IMR-90 (cell line): ENCODE results near the gene NTNG2. TPM values are rescaled to one million over a fixed set of nuclear protein-coding genes. Genes with fewer than 3 reads are reported as not detected.

ENCODE experiments used
- ATAC-seq: fragments of 200-7000 bp; cut with Tn5 transposase; 2 replicates; pipeline ENCODE4 v1.9.1; 2020; ENCODE audit warnings: low read depth, mild to moderate bottlenecking, moderate library complexity
- BruUV-seq: library from RNA; stranded (reverse); fragments of 400-500 nt; replicated peaks from 2 replicates; lab custom pipeline; 2021; lab: Mats Ljungman, UMichigan
- CTCF ChIA-PET: fragments of 300-600 bp; formaldehyde crosslinking; extraction: SDS; loops from one replicate; lab custom pipeline; 2021; ENCODE audit warnings: antibody characterized with exemption; lab: Yijun Ruan, JAX
- POLR2A ChIA-PET: fragments of 300-600 bp; sonication (Branson Sonifier 250); formaldehyde crosslinking; loops from one replicate; lab custom pipeline; 2022; ENCODE audit warnings: antibody characterized with exemption; ENCODE audit not compliant: unreplicated experiment; lab: Charles Lee
- DNase-seq: peaks from one replicate; pipeline ENCODE4 v3.0.0; 2013
- H2AFZ ChIP-seq: replicated peaks from 2 replicates; pipeline ENCODE3; 2013; ENCODE audit warnings: low read length, mild to moderate bottlenecking; ENCODE audit not compliant: poor library complexity
- H2AK5ac ChIP-seq: 2 replicates; pipeline ENCODE4 v1.6.1; 2013; ENCODE audit warnings: low read depth, low read length, inconsistent platforms
- H2AK9ac ChIP-seq: replicated peaks from 2 replicates; pipeline ENCODE3; 2013; ENCODE audit warnings: mild to moderate bottlenecking, low read depth, low read length, moderate library complexity; ENCODE audit not compliant: poor library complexity
- H2BK120ac ChIP-seq: 2 replicates; pipeline ENCODE4 v1.6.1; 2013; ENCODE audit warnings: low read depth, low read length, inconsistent platforms
- H2BK15ac ChIP-seq: 3 replicates; pipeline ENCODE4 v1.6.1; 2013; ENCODE audit warnings: low read depth, low read length, inconsistent platforms
- H2BK20ac ChIP-seq: 2 replicates; pipeline ENCODE4 v1.6.1; 2013; ENCODE audit warnings: low read depth, mild to moderate bottlenecking, inconsistent platforms, low read length, moderate library complexity
- H2BK5ac ChIP-seq: 2 replicates; pipeline ENCODE4 v1.6.1; 2013; ENCODE audit warnings: mild to moderate bottlenecking, low read depth, low read length, inconsistent platforms; ENCODE audit not compliant: poor library complexity, severe bottlenecking
- H3K14ac ChIP-seq: replicated peaks from 2 replicates; pipeline ENCODE4 v1.6.1; 2013; ENCODE audit warnings: low read depth, low read length, inconsistent platforms
- H3K18ac ChIP-seq: 2 replicates; pipeline ENCODE4 v1.6.1; 2013; ENCODE audit warnings: low read depth, low read length, control low read depth
- H3K23ac ChIP-seq: 2 replicates; pipeline ENCODE4 v1.6.1; 2013; ENCODE audit warnings: low read depth, low read length, inconsistent platforms
- H3K27ac ChIP-seq: 2 replicates; pipeline ENCODE4 v1.5.1; 2013; ENCODE audit warnings: mild to moderate bottlenecking, control low read depth, low read length; ENCODE audit not compliant: insufficient read depth
- H3K27me3 ChIP-seq: 2 replicates; pipeline ENCODE4 v1.6.1; 2013; ENCODE audit warnings: low read length; ENCODE audit not compliant: control insufficient read depth, insufficient read depth
- H3K36me3 ChIP-seq: 2 replicates; pipeline ENCODE4 v1.6.1; 2013; ENCODE audit warnings: low read length, mixed read lengths; ENCODE audit not compliant: control insufficient read depth, insufficient read depth
- H3K4ac ChIP-seq: 2 replicates; pipeline ENCODE4 v1.6.1; 2013; ENCODE audit warnings: low read depth, low read length, inconsistent platforms
- H3K4me1 ChIP-seq: 2 replicates; pipeline ENCODE4 v1.6.1; 2013; ENCODE audit warnings: low read length, mixed read lengths; ENCODE audit not compliant: control insufficient read depth, insufficient read depth
- H3K4me2 ChIP-seq: 2 replicates; pipeline ENCODE4 v1.6.1; 2013; ENCODE audit warnings: low read depth, mild to moderate bottlenecking, control low read depth, low read length, moderate library complexity
- H3K4me3 ChIP-seq: 2 replicates; pipeline ENCODE4 v1.5.1; 2013; ENCODE audit warnings: low read depth, mild to moderate bottlenecking, control low read depth, low read length, moderate library complexity; ENCODE audit not compliant: insufficient read depth
- H3K56ac ChIP-seq: 2 replicates; pipeline ENCODE4 v1.6.1; 2013; ENCODE audit warnings: low read length, inconsistent platforms; ENCODE audit not compliant: insufficient read depth; ENCODE audit errors: extremely low read depth
- H3K79me1 ChIP-seq, 2 experiments: 2 replicates each; pipeline ENCODE4 v1.6.1; 2013; ENCODE audit warnings: low read length in 2 of 2, inconsistent platforms in 1 of 2, low read depth in 1 of 2
- H3K9ac ChIP-seq: 2 replicates; pipeline ENCODE4 v1.6.1; 2013; ENCODE audit warnings: low read depth, low read length, control low read depth
- H3K9me1 ChIP-seq: 2 replicates; pipeline ENCODE4 v1.6.1; 2013; ENCODE audit warnings: low read length, inconsistent platforms; ENCODE audit not compliant: insufficient read depth
- H3K9me3 ChIP-seq: 2 replicates; pipeline ENCODE4 v1.6.1; 2013; ENCODE audit warnings: low read length; ENCODE audit not compliant: control insufficient read depth, insufficient read depth
- H4K20me1 ChIP-seq: 2 replicates; pipeline ENCODE4 v1.6.1; 2013; ENCODE audit warnings: low read length, inconsistent platforms; ENCODE audit not compliant: insufficient read depth
- H4K5ac ChIP-seq: 2 replicates; pipeline ENCODE4 v1.6.1; 2013; ENCODE audit warnings: mild to moderate bottlenecking, low read depth, low read length, control low read depth
- H4K8ac ChIP-seq, 2 experiments: 2 replicates each; pipeline ENCODE4 v1.6.1; 2013; ENCODE audit warnings: low read depth in 2 of 2, low read length in 2 of 2, control low read depth in 1 of 2, inconsistent platforms in 1 of 2
- H4K91ac ChIP-seq: 2 replicates; pipeline ENCODE4 v1.6.1; 2013; ENCODE audit warnings: low read depth, low read length, inconsistent platforms; ENCODE audit not compliant: insufficient read depth
- BHLHE40 ChIP-seq: fragments of 150-350 bp; IDR thresholded peaks from 2 replicates; pipeline ENCODE4 v1.6.1; 2016; ENCODE audit warnings: mild to moderate bottlenecking, low read depth, low read length
- CEBPB ChIP-seq: IDR thresholded peaks from 2 replicates; pipeline ENCODE4 v1.6.1; 2012; ENCODE audit warnings: low read depth, low read length, improper control_type of control experiment
- CHD1 ChIP-seq: IDR thresholded peaks from 2 replicates; pipeline ENCODE4 v1.6.1; 2012; ENCODE audit warnings: low read depth, low read length, improper control_type of control experiment
- CTCF ChIP-seq: conservative IDR thresholded peaks from 2 replicates; pipeline ENCODE4 v1.5.1; 2012; ENCODE audit warnings: mild to moderate bottlenecking, low read depth, low read length, improper control_type of control experiment
- ELK1 ChIP-seq: fragments of 150-350 bp; IDR thresholded peaks from 2 replicates; pipeline ENCODE4 v1.6.1; 2016; ENCODE audit warnings: low read depth, mild to moderate bottlenecking, low read length, moderate library complexity, borderline replicate concordance
- FOS ChIP-seq: fragments of 150-350 bp; IDR thresholded peaks from 2 replicates; pipeline ENCODE4 v1.6.1; 2016; ENCODE audit warnings: low read depth, low read length
- MAFK ChIP-seq: IDR thresholded peaks from 2 replicates; pipeline ENCODE4 v1.6.1; 2012; ENCODE audit warnings: low read depth, low read length, improper control_type of control experiment
- MAZ ChIP-seq: IDR thresholded peaks from 2 replicates; pipeline ENCODE4 v1.6.1; 2012; ENCODE audit warnings: low read depth, mild to moderate bottlenecking, low read length, improper control_type of control experiment, moderate library complexity, borderline replicate concordance
- MXI1 ChIP-seq: IDR thresholded peaks from 2 replicates; pipeline ENCODE4 v1.6.1; 2012; ENCODE audit warnings: low read depth, mild to moderate bottlenecking, low read length, moderate library complexity, borderline replicate concordance
- NFE2L2 ChIP-seq: fragments of 150-350 bp; IDR thresholded peaks from 2 replicates; pipeline ENCODE4 v1.6.1; 2016; ENCODE audit warnings: low read depth, mild to moderate bottlenecking, low read length
- POLR2A ChIP-seq: IDR thresholded peaks from 2 replicates; pipeline ENCODE4 v1.6.1; 2012; ENCODE audit warnings: mild to moderate bottlenecking, low read depth, low read length
- RAD21 ChIP-seq: IDR thresholded peaks from 2 replicates; pipeline ENCODE4 v1.6.1; 2012; ENCODE audit warnings: low read length, improper control_type of control experiment
- RCOR1 ChIP-seq: IDR thresholded peaks from 2 replicates; pipeline ENCODE4 v1.6.1; 2012; ENCODE audit warnings: mild to moderate bottlenecking, low read length, improper control_type of control experiment; ENCODE audit not compliant: insufficient replicate concordance
- RFX5 ChIP-seq: IDR thresholded peaks from 2 replicates; pipeline ENCODE4 v1.8.0; 2012; ENCODE audit warnings: low read depth, mild to moderate bottlenecking, low read length, moderate library complexity
- SMC3 ChIP-seq: fragments of 150-350 bp; IDR thresholded peaks from 2 replicates; pipeline ENCODE4 v1.6.1; 2016; ENCODE audit warnings: low read depth, mild to moderate bottlenecking, antibody characterized with exemption, low read length, moderate library complexity
- USF2 ChIP-seq: fragments of 150-350 bp; IDR thresholded peaks from 2 replicates; pipeline ENCODE4 v1.6.1; 2017; ENCODE audit warnings: mild to moderate bottlenecking, antibody characterized with exemption, low read length, low read depth
- WGBS, 2 experiments: methylation state at CpG; one replicate each; pipeline versions ENCODE4 v1.1.5 to v1.1.7; 2013; ENCODE audit warnings: missing lambda C conversion rate in 2 of 2; ENCODE audit not compliant: insufficient read length in 1 of 2; ENCODE audit errors: extremely low coverage in 2 of 2; 5-methylcytosine and 5-hydroxymethylcytosine counted together
- dilution Hi-C: fragments of 300-500 bp; cut with HindIII; formaldehyde crosslinking; loops from one replicate; pipeline ENCODE4 v1.14.3; 2018; ENCODE audit warnings: low sequenced_read_pairs; ENCODE audit not compliant: unreplicated experiment
- in situ Hi-C: fragments of 300-500 bp; cut with MboI; formaldehyde crosslinking; loops from 3 replicates; pipeline ENCODE4 v1.14.3; 2019; ENCODE audit warnings: low sequenced_read_pairs, inconsistent platforms, mixed read lengths
- intact Hi-C: fragments of 100-400 bp; cut with micrococcal nuclease; formaldehyde crosslinking; loops from 2 replicates; pipeline ENCODE4 v1.10.0; 2022
- polyA plus RNA-seq, 3 experiments: library from polyadenylated mRNA; depleted of rRNA; stranded (reverse); fragments of >200 nt; gene quantifications; 2 replicates each; pipeline ENCODE4 v1.2.3, GENCODE V29; 2012; ENCODE audit warnings: low replicate concordance in 1 of 3
- total RNA-seq: library from RNA; depleted of rRNA; stranded (reverse); fragments of >200 nt; gene quantifications from 2 replicates; pipeline ENCODE4 v1.2.3, GENCODE V29; 2012

NTNG2 gene
- total and polyA plus RNA-seq, 2 of the 4 experiments (the other 2 are of a cell fraction): 0.54 to 0.84 TPM

GRCh38 chr9:132287256-132287760 is 125.5 kb downstream of the NTNG2 start:
- Histone ChIP-seq H2AFZ (no peak overlapping the region), H3K27me3 (no peaks in the 10 kb centered on the region), H4K91ac (no peak overlapping the region), H2BK15ac (no peak overlapping the region), H3K9me1 (peaks cover 13% of the 10 kb centered on the region), H3K27ac (peak overlapping the region; percentile 66; the same call in 1 of the 2 replicates), H2AK9ac (no peak overlapping the region), H3K14ac (no peak overlapping the region), H2BK20ac (no peak overlapping the region), H3K36me3 (peaks cover 31% of the 10 kb centered on the region), H4K8ac (no peak overlapping the region), H2BK120ac (no peak overlapping the region), H3K4me3 (no peak overlapping the region), H3K79me1 (peaks cover 21 to 37% of the 10 kb centered on the region in 2 experiments), H3K9ac (no peak overlapping the region), H3K4me1 (peaks cover 15% of the 10 kb centered on the region), H2AK5ac (no peak overlapping the region), H3K4ac (no peak overlapping the region), H3K18ac (no peak overlapping the region), H2BK5ac (no peak overlapping the region), H3K56ac (no peak overlapping the region), H3K9me3 (no peaks in the 10 kb centered on the region), H4K20me1 (peaks cover 42% of the 10 kb centered on the region), H4K5ac (no peak overlapping the region), H3K4me2 (no peak overlapping the region), H3K23ac (peak overlapping the region; percentile 29; the same call in 1 of the 2 replicates)
- 0% methylated on average over 1 of the region's 3 CpGs; no CpG with 5 or more reads in 1 of the 2 experiments for WGBS, 2 experiments
- BruUV-seq: no TSS peak
- in situ Hi-C loops: no loop called here
- ATAC-seq (no peak), DNase-seq (no peak)
- dilution Hi-C loops: no loop called here
- ChIA-PET CTCF (interaction anchor here (0.7 kb wide), 1 partner anchor 1603 kb away, joined by 4 read pairs; no protein-coding TSS in a partner anchor), POLR2A (interaction anchor here (0.6 kb wide), 1 partner anchor 757 kb away, joined by 3 read pairs; no protein-coding TSS in a partner anchor)
- intact Hi-C loops: no loop called here
- no peak for TF ChIP-seq MAFK
- TF ChIP-seq CEBPB: no peak
- TF ChIP-seq POLR2A: no peak
- TF ChIP-seq RCOR1: no peak
- TF ChIP-seq USF2: no peak
- no peak for TF ChIP-seq SMC3
- no peak for TF ChIP-seq FOS
- no peak for TF ChIP-seq CHD1
- no peak for TF ChIP-seq MXI1
- no peak for TF ChIP-seq ELK1
- no peak for TF ChIP-seq RAD21
- no peak for TF ChIP-seq RFX5
- no peak for TF ChIP-seq CTCF
- TF ChIP-seq NFE2L2: no peak
- TF ChIP-seq MAZ: no peak
- no peak for TF ChIP-seq BHLHE40
